MCF 10A (cell line): ENCODE results near the gene RICTOR. TPM values are rescaled to one million over a fixed set of nuclear protein-coding genes. Genes with fewer than 3 reads are reported as not detected.

Experiments used
- BruUV-seq: library from RNA; stranded (reverse); fragments of 400-500 nt; replicated peaks from 2 replicates; lab custom pipeline; 2021; lab: Mats Ljungman, UMichigan
- CTCF ChIA-PET: fragments of 300-600 bp; sonication (Branson Sonifier 250); formaldehyde crosslinking; extraction: SDS; loops from one replicate; lab custom pipeline; 2021; ENCODE audit warnings: antibody characterized with exemption, inconsistent platforms; lab: Yijun Ruan, JAX
- POLR2A ChIA-PET: fragments of 300-600, 350-650 bp; sonication (Branson Sonifier 250); formaldehyde crosslinking; extraction: SDS; loops from one replicate; lab custom pipeline; 2020; ENCODE audit warnings: antibody characterized with exemption, inconsistent platforms; lab: Yijun Ruan, JAX
- DNase-seq: peaks from one replicate; pipeline ENCODE4 v3.0.0-alpha.2; 2018; ENCODE audit not compliant: unreplicated experiment
- H3K27ac Mint-ChIP-seq: one replicate; pipeline ENCODE4 v1.8.0; 2022; ENCODE audit warnings: mild to moderate bottlenecking, low read depth, mixed read lengths; ENCODE audit not compliant: unreplicated experiment
- H3K27me3 Mint-ChIP-seq: one replicate; pipeline ENCODE4 v1.8.0; 2022; ENCODE audit warnings: mixed read lengths; ENCODE audit not compliant: insufficient read depth, unreplicated experiment
- H3K36me3 Mint-ChIP-seq: one replicate; pipeline ENCODE4 v1.8.0; 2022; ENCODE audit warnings: mild to moderate bottlenecking, moderate library complexity, mixed read lengths; ENCODE audit not compliant: insufficient read depth, unreplicated experiment
- H3K4me1 Mint-ChIP-seq: one replicate; pipeline ENCODE4 v1.8.0; 2022; ENCODE audit warnings: mixed read lengths; ENCODE audit not compliant: insufficient read depth, unreplicated experiment
- H3K4me3 Mint-ChIP-seq: one replicate; pipeline ENCODE4 v1.8.0; 2022; ENCODE audit warnings: mild to moderate bottlenecking, moderate library complexity, mixed read lengths; ENCODE audit not compliant: unreplicated experiment
- H3K9me3 Mint-ChIP-seq: one replicate; pipeline ENCODE4 v1.8.0; 2022; ENCODE audit warnings: mixed read lengths; ENCODE audit not compliant: unreplicated experiment
- intact Hi-C: fragments of 100-400 bp; cut with micrococcal nuclease; formaldehyde crosslinking; loops from 2 replicates; pipeline ENCODE4 v1.14.1; 2022
- total RNA-seq: library from RNA; stranded (reverse); gene quantifications from 2 replicates; pipeline ENCODE4 v1.2.3, GENCODE V29; 2022
- TF ChIP-seq, protein P1 (sequence below): fragments of 200-600 bp; IDR thresholded peaks from one replicate; pipeline ENCODE4 v1.8.0; 2022; ENCODE audit warnings: antibody characterized with exemption, mild to moderate bottlenecking; ENCODE audit not compliant: unreplicated experiment

Gene RICTOR
- total RNA-seq, 1 experiment from 2014 or later = 25.7 TPM

DNA sequence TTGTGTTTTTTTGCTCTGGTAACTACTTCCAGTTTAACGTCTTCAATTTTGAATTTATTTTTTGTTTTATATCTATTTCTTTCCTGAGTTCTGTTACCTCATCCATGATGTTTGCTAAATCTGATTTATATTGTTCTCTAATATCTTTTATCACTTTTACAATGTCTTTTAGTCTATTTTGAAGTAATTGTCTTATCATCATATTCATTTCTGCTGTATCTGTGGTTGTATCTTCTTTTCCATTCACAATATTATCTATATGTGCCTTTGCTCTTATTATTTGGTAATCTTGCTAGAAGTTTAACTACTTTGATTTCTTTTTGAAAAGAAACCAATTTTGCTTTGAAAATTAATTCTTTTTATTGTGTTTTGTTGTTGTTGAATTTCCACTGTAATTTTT is 184.8 kb downstream of the RICTOR start:
- Mint-ChIP-seq H3K27me3 (no peaks in the 10 kb centered on the region), H3K27ac (no peak overlapping the region)

DNA sequence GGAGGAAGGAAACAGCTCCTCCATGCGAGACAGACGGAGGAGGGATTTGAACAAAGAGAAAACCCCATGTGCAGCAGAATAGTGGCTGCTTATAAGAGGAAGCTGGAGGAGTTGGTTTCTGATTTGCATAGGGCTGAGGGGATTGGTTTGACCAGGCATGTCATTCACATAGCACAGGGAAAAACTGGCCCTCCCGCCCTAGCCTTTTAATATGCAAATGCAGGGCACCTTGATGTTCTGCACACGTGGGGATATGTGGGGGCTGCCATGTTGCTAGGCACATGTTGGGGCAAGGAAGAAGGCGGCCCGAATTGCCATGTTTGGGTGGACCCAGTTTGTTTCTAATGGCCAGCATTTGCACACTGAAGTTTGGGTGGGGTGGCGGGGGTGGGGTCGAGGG is 186.2 kb downstream of the RICTOR start:
- Mint-ChIP-seq H3K27ac (no peak overlapping the region), H3K9me3 (no peaks in the 10 kb centered on the region), H3K4me3 (no peak overlapping the region), H3K4me1 (no peaks in the 10 kb centered on the region), H3K36me3 (peaks cover 76% of the 10 kb centered on the region), H3K27me3 (no peaks in the 10 kb centered on the region)
- DNase-seq = no peak
- ChIA-PET CTCF (no interaction called here), POLR2A (interaction anchor here (1.3 kb wide), 1 partner anchor 16 kb away, joined by 3 read pairs; no protein-coding TSS in a partner anchor)
- TF ChIP-seq, protein P1, sequence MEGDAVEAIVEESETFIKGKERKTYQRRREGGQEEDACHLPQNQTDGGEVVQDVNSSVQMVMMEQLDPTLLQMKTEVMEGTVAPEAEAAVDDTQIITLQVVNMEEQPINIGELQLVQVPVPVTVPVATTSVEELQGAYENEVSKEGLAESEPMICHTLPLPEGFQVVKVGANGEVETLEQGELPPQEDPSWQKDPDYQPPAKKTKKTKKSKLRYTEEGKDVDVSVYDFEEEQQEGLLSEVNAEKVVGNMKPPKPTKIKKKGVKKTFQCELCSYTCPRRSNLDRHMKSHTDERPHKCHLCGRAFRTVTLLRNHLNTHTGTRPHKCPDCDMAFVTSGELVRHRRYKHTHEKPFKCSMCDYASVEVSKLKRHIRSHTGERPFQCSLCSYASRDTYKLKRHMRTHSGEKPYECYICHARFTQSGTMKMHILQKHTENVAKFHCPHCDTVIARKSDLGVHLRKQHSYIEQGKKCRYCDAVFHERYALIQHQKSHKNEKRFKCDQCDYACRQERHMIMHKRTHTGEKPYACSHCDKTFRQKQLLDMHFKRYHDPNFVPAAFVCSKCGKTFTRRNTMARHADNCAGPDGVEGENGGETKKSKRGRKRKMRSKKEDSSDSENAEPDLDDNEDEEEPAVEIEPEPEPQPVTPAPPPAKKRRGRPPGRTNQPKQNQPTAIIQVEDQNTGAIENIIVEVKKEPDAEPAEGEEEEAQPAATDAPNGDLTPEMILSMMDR = no peak
- BruUV-seq = no TSS peak
- intact Hi-C loops = no loop called here

More for the DNA sequence above, 184.8 kb downstream of the RICTOR start:
- TF ChIP-seq, protein P1 = no peak
- POLR2A ChIA-PET = no interaction called here
- DNase-seq = no peak
- Mint-ChIP-seq H3K36me3 (peaks cover 66% of the 10 kb centered on the region), H3K9me3 (peaks cover 2% of the 10 kb centered on the region), H3K4me3 (no peak overlapping the region), H3K4me1 (no peaks in the 10 kb centered on the region)
- intact Hi-C loops = no loop called here
- CTCF ChIA-PET = interaction anchor here (1.2 kb wide), 1 partner anchor 33 kb away, joined by 4 read pairs; no protein-coding TSS in a partner anchor
- BruUV-seq = no TSS peak

Other genes with a start within 250 kb of the RICTOR start
- 86.1 and 89.1 TPM in 2 replicates for gene OSMR, start 228.4 kb downstream of the RICTOR start, total RNA-seq
- 0.12 and 0.32 TPM in 2 replicates for gene FYB1, start 145.2 kb upstream of the RICTOR start, total RNA-seq